ENCODE measurements around the gene ASIC4.

Gene ASIC4

GRCh38 chr2:219537657-219538488 is 23.6 kb downstream of the ASIC4 start:
- peak in 1 of 2 experiments; percentile 16 for DNase-seq

GRCh38 chr2:219538504-219538951 is 24.2 kb downstream of the ASIC4 start:
- peak in 1 of 2 experiments; percentile 52 for DNase-seq

- no peak for DNase-seq
Measured at GRCh38 chr2:219538956-219539788, 24.9 kb downstream of the ASIC4 start.

- no peak for DNase-seq
Measured at GRCh38 chr2:219539926-219540678, 25.8 kb downstream of the ASIC4 start.

- DNase-seq: no peak
Measured at GRCh38 chr2:219540784-219541504, 26.7 kb downstream of the ASIC4 start.

GRCh38 chr2:219541611-219542180 is 27.4 kb downstream of the ASIC4 start:
- peak; percentile 84 to 92 for DNase-seq

GRCh38 chr2:219542931-219543595 is 28.8 kb downstream of the ASIC4 start:
- DNase-seq: peak in 1 of 2 experiments; percentile 51

GRCh38 chr2:219543596-219544358 is 29.5 kb downstream of the ASIC4 start, which contains the start of the genes CHPF and TMEM198:
Gene CHPF (minus strand): TSS chr2:219543809. CDS start chr2:219543538, 271 bp downstream.
Gene TMEM198 (plus strand): TSS chr2:219544028. CDS start chr2:219544728, 700 bp downstream.
- peak; percentile 98 for DNase-seq

- no peak for DNase-seq
Measured at GRCh38 chr2:219544567-219544966, 30.3 kb downstream of the ASIC4 start.

GRCh38 chr2:219545295-219545942 is 31.1 kb downstream of the ASIC4 start:
- no peak for DNase-seq

GRCh38 chr2:219545943-219546352 is 31.7 kb downstream of the ASIC4 start:
- no peak for DNase-seq

GRCh38 chr2:219547621-219548020 is 33.3 kb downstream of the ASIC4 start:
- DNase-seq: no peak

- no peak for DNase-seq
Measured at GRCh38 chr2:219548990-219549389, 34.7 kb downstream of the ASIC4 start.

GRCh38 chr2:219549619-219550018 is 35.3 kb downstream of the ASIC4 start:
- DNase-seq: no peak

GRCh38 chr2:219551441-219552381 is 37.4 kb downstream of the ASIC4 start:
- DNase-seq: peak in 1 of 2 experiments; percentile 37

- peak; percentile 76 to 77 for DNase-seq
Measured at GRCh38 chr2:219552382-219553167, 38.3 kb downstream of the ASIC4 start.

GRCh38 chr2:219553168-219553417 is 38.8 kb downstream of the ASIC4 start:
- no peak for DNase-seq

- no peak for DNase-seq
Measured at GRCh38 chr2:219553463-219553963, 39.2 kb downstream of the ASIC4 start.

All from NCI-H2081 (cell line).